ENCODE results near the gene VRK1.
A peak's percentile ranks its signal among the peaks of the same experiment; 100 is the strongest.

VRK1 gene

GRCh38 chr14:96909841-96910364, 112.7 kb downstream of the VRK1 start:
- FAIRE-seq: no peak
- no peak for DNase-seq (ENCODE audit: extremely low spot score, insufficient read length, low read depth)

DNA sequence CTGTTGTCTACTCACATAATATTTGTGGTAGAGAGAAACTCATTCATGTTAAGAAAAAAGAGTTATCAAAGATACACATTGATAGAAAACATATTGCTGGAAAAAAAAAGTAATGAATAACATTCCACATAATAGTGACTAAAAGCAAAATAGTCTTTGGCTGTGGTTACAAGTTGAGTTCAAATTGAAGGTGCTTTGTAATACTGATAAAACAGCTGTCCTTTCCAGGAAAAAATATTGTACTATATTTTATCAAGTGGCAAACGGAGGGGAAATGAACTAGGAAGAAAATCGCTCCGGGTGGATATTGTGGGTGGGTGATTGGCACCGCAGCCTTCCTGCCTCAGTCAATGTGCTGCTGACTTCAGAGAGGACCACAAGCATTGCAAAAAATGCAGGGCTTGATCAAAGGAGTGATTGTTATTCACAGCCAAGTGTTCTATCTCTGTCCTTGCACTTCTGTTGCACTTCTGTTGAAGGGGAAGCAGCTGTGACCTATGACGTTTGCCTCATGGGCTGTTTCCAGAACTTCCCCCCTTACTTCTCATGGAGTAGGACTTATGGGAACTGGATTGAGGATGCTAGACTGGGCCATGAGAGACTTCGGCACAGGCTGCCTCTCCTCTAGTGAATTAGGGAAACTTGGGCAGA, 114.4 kb downstream of the VRK1 start:
- FAIRE-seq (no peak), DNase-seq (ENCODE audit: extremely low spot score, insufficient read length, low read depth) (no peak)

- DNase-seq (ENCODE audit: extremely low spot score, insufficient read length, low read depth) (no peak), FAIRE-seq (no peak)
Measured at GRCh38 chr14:96914571-96915128, 117.5 kb downstream of the VRK1 start.

DNA sequence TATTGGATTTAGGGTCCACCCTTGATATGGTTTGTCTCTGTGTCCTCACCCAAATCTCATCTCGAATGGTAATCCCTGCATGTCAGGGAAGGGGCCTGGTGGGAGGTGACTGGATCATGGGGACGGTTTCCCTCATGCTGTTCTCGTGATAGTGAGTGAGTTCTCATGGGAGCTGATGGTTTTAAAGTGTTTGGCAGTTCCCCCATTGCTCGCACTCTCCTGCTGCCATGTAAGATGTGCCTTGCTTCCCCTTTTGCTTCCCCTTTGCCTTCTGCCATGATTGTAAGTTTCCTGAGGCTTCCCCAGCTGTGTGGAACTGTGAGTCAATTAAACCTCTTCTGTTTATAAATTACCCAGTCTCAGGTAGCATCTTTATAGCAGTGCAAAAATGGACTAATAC, 118.3 kb downstream of the VRK1 start:
- DNase-seq (ENCODE audit: extremely low spot score, insufficient read length, low read depth) (no peak), FAIRE-seq (no peak)

DNA sequence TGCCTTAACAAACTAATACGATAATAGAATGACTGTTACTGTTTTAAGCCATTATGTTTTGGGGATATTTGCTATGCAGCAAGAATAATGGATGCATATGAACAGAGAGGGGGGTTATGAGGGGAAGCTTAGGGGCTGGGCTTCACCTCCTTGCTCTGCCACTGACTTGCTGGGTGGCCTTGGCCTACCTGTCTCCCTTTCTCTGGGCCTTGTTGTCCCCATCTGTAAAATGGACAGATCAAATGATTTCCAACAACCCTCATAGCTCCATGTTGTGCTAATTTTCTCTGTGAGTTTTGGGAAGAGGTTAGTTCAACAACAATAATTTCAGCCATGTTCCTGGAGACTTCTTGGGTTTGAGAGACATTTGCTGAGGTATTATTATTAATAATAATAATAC, 119.6 kb downstream of the VRK1 start:
- DNase-seq (ENCODE audit: extremely low spot score, insufficient read length, low read depth) (no peak), FAIRE-seq (no peak)

DNA sequence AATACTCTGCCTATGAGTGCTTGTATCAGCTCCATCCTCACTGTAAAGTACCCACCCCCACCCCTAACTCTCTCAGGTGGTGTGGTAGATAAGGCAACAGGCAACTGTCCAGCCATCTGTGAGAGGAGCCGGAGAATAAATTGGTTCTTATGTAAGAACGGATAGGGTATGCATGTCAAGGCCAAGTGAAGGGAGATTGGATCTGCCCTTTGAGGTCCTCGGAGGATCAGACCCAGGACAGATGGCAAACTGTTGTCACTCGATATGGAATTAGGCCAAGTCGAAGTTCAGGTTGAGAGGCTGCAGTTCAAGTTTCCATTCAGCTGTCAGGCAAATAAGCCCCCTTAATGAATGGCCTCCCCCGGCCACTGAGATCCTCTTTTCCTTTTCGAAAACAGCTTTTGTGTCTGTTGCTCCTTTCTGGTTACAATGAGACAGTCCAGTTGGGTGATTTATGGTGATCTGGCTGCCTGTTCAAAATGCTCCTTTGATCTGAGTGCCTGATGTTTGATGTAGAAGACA, 120.3 kb downstream of the VRK1 start:
- no peak for DNase-seq (ENCODE audit: extremely low spot score, insufficient read length, low read depth)
- no peak for FAIRE-seq

- DNase-seq (ENCODE audit: extremely low spot score, insufficient read length, low read depth): no peak
- no peak for FAIRE-seq
Measured at GRCh38 chr14:96920023-96920422, 122.8 kb downstream of the VRK1 start.

GRCh38 chr14:96920820-96921219, 123.6 kb downstream of the VRK1 start:
- DNase-seq (ENCODE audit: extremely low spot score, insufficient read length, low read depth) (no peak), FAIRE-seq (no peak)

- no peak for FAIRE-seq
Measured at GRCh38 chr14:96922986-96923385, 125.8 kb downstream of the VRK1 start.

GRCh38 chr14:96925422-96925821, 128.2 kb downstream of the VRK1 start:
- FAIRE-seq (no peak), DNase-seq (ENCODE audit: extremely low spot score, insufficient read length, low read depth) (no peak)

More at GRCh38 chr14:96922986-96923385, 125.8 kb downstream of the VRK1 start:
- no peak for DNase-seq (ENCODE audit: extremely low spot score, insufficient read length, low read depth)

GRCh38 chr14:96926001-96926400, 128.8 kb downstream of the VRK1 start:
- FAIRE-seq (peak; percentile 21), DNase-seq (ENCODE audit: extremely low spot score, insufficient read length, low read depth) (no peak)

DNA sequence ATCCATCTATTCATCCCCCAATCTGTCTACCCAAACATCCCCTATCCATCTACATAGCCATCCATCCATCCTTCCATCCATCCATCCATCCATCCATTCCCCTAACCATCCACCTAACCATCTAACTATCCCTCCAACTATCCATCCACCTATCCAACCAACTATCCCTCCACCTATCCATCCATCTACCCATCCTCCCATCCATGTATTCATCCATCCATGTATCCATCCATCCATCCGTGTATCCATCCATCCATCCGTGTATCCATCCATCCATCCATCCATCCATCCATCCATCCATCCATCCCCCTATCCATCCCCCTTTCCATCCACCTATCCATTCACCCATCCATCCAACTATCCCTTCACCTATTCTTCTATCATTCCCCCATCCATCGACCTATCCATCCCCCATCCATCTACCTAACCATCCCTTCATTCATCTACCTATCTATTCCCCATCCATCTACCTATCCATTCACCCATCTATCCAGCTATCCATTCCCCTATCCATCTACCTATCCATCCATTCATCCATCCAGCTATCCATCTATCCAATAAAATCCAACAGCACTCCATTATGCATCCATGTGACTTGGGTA, 131.7 kb downstream of the VRK1 start:
- DNase-seq (ENCODE audit: extremely low spot score, insufficient read length, low read depth) (no peak), FAIRE-seq (no peak)

DNA sequence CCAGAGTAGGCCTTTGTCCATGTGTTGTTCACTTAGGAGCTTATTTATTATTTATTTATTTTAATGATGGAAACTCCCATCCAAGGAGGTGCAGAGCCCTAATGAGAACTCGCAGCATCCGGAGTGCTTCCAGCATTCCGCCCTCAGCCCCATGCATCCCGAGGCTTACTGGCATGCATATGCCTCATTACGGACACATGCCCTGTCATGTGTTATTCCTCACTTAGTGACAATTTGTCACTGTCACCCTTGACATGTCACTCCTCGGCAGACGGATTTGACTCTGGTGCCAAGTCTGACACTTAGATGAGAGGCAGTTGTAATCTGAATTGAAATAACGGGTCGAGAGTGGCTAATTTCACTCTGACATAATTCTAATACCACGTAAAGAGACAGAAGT, 132.8 kb downstream of the VRK1 start:
- FAIRE-seq (no peak), DNase-seq (ENCODE audit: extremely low spot score, insufficient read length, low read depth) (no peak)

DNA sequence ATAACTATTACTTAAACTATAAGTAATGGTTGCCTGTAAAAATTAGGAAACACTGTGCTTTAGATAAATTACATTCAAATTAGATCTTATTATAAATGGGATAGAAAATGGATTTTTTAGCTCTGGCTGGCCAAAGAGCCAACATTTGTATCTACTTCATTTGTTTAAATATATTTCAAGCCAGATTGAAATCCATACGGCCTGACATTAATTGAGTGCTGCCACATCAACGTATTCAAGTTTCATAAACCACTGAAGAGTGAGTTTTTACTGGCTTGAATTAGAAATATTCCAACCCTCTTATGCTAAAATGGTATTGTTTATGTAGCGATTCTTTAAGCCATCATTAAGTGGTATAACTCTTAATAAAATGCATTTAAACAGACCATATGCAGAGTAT, 133.3 kb downstream of the VRK1 start:
- FAIRE-seq (no peak), DNase-seq (ENCODE audit: extremely low spot score, insufficient read length, low read depth) (no peak)

All from GM18507 (cell line).